ENCODE results near the gene MTMR12.

The MTMR12 gene

DNA sequence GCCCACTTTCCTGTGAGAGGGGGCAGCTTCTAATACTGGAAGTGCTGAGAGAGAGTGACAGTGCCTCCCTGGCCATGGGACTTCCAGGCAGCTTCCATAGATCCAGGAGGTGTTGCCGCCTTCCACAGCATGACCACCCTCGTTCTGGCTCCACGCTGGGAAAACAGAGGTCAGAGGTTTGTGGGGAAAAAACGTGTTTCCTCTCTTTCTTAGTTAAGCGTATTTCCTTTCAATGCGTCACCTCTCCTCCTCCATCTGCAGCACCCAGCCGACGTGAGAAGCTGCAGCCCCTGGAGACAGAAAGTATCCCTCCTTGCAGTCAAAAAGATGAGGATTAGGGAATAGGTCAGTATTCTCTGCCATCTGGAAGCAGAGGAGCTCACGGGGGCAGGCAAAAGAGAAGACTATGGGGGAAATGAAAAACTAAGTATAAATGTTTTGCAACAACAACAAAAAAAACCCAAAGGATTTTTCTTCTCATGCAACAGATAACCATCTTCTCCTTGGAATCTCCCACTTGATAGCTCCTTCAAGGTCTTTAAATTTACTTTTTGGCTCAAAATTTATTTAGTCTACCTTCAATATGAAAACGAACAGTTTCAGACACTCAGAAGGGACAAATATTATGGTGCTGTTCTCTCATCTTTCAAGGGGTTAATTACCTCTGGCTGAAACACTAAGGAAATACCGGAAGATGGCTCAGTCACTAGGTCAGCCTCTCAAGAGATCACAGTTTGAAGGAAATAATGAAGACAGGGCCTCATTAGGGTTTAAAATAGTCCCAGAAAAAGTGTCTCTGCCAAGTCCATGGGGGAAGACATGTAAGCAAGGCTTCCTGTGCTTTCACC, 38.0 kb downstream of the MTMR12 start:
- DNase-seq = no peak

DNA sequence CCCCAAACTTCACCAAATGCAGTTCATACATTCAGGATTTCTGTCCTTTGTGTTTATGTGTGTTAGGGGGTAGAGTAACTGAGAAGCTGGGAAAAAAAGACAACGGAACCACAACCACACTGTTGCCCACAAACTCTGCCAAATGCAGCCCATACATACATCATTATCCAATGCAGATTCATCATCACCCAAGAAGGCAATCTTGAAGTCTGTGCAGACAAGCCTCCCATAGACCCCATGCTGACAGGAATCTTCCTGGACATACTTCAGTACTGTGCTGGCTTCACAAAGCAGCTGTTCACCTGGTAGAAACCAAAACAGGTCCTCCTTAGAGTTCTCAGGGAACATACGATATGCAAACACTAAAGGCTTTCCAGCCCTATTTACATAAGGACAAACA, 38.9 kb downstream of the MTMR12 start:
- DNase-seq = no peak

DNA sequence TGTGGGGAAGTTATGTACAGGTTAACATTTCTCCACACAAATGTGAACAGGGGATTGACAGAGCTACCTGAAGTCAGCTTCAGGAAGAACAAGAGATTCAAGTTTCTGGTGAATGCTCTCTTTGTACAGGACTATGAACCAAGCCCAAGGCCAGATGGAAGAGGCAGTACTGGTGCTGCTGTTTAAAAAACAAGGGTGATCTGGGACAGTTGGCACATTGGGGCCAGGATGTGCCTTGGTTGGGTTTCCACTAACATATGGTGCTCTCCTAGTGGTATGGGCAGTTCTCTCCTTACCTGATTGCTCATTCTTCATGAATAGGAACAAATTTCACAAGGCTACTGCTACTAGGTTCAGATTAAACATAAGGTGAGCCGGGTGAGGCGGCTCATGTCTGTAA, 40.0 kb downstream of the MTMR12 start:
- no peak for DNase-seq

DNA sequence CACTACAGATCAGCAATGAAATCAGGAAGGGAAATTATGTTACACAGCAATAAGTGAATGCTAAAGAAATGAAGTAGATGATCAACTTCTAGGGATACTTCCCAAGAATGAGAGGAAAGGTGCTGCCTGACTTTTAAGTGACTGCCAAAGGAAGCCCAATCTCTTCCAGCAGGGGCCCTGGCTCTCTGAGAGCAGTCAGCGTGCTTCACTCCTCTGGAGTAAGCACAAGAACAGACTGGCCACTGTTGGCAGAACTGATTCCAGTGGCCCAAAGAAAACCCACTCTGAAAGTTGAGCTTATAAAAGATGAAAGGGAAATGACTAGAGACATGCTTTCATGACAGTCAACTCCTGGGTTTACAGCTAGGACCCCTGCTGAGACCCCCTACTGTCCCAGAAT, 41.8 kb downstream of the MTMR12 start:
- DNase-seq = no peak

DNA sequence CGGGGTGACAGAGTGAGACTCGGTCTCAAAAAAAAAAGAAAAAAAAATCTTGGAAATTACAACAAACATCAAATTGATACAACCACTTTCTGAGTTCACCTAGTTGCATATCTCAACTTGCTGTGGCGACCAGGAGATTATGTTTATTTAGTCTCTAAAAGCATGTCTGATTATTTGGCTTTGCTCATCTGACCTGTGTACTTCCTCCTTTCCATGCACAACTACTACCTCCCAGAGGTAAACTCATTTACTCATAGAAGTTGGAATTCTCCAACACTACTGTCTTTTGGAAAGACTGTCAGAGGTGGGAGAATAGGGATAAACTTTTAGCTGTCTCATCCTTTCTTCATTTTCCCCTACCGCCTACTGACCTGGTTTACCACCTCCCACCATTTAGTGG, 42.6 kb downstream of the MTMR12 start:
- no peak for DNase-seq

DNA sequence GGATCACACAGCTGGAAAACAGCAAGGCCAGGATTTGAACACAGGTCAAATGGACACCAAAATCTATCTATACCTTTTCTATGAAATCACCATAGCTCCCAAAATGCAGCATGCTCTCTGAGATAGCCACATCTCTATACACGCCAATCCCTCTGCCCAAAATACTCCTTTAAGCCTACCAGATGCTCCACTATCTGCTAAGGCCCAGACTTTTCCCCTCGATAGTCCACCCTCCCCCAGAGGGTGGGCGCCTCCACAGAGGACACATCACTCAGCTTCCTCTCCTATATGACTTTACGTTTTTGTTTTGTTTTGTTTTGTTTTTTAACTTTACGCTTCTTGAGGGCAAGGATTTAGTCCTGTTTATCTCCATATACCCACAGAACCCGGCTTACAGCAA, 46.8 kb downstream of the MTMR12 start:
- no peak for DNase-seq

DNA sequence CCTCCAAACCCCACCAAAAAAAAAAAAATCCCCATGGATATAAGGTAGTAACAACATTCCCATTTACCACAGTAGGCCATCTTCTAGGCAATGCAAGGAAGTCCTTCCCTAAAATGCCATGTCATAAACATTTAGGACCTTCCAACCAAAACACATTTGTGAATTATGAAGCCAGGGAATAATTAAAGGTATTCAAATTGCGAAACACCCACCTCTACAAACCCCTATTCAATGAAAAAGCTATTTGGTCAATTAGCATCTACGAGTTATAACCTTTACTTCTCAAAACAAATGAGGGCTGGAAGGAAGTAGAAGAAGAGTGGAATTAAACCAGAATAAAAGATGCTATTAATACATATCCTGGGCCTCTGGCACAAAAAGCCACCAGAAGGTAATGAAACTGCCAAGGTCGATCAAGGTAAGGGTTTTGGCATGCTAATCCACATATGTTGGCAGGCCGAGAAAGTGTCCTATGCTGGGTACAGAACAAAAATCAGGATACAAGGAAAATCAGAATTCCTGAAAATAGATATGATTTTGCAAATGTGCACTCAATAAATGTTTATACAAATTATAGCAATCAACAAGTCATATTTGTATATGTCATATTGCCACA, 47.7 kb downstream of the MTMR12 start:
- no peak for DNase-seq

DNA sequence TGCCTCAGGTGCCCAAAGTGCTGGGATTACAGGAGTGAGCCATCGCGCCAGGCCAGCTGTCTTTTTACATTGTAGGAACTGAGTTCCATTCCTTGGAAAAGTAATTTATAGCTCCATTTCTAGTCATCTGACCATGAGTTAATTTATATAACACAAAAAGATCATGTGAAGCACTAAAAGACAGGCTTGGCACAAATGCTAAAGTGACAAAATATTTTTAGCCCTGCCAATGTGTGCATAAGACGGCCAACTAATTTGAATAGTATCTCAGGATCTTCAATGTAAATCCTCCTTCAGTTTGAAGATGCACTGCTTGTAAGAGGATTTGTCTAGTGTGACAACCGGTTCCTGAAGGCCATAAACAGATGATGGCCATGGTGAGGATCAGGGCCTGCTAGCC, 49.1 kb downstream of the MTMR12 start:
- no peak for DNase-seq

DNA sequence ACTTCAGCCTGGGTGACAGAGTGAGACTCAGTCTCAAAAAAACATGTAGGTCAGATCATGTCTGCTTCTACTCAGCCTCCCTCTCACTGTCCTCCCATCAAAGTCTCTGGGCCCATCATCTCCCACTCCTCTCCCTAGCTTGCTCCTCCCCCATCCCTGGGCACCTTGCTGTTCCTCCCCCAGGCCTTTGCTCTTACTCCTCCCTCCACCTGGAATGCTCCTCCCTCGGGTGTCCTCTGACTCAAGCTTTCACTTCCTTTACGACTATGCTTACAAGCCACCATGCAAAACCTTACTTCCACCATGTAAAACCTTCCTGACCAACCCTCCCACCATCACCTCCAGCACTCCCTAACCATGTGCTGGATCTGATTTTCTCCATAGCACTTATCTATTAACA, 51.5 kb downstream of the MTMR12 start:
- no peak for DNase-seq

DNA sequence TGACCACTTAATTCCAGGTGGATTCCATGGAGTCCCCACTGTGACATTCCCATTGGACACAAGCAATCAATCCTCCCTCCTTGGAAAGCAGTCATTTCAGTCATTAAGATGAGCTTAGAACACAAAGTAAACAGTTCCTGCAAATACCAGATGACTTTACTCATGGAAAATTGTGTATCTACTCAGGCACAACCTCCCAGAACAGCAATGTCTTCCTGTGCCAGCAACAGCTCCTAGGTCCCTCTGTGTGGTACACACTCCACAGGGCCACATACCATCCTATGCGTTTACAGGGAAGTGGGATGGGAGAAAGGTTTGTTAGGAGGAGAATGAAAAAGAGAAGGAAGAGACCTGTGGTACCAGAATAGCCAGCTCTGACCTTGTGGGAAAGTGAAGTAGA, 53.7 kb downstream of the MTMR12 start:
- DNase-seq = no peak

DNA sequence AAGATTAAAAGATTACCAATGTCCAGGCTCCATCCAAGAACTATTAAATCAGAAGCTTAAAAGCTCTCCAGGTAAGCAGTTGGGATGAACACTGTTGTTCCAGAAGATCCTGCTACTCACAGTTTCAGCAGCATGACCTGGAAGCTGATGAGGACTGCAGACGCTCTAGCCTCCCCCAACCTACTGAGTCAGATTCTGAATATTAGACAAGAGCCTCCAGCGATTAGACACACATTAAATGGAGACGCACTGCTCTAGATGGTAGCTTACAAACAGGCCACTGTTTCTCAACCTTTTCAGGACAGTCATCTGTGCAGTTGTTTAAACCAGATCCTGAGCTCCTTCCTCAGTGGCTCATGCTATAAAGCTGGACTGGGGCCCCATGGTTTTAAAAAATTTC, 54.3 kb downstream of the MTMR12 start:
- DNase-seq = no peak

DNA sequence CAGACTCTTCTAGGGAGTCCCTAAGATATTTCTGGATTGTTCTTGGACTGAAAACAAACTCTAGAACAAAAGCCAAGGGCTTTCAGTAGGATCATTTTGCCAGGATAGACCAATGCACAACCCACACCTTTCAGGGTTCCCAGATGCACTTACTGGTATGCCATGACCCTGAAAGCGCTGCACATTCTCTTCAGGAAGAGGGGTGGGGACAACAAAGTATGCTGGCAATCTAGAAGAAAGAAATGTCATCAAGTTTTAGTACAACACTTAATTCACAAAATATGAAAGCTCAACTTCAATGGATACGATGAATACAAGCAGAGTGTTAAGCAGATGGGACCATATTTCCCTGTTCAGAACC, 57.2 kb downstream of the MTMR12 start:
- no peak for DNase-seq

DNA sequence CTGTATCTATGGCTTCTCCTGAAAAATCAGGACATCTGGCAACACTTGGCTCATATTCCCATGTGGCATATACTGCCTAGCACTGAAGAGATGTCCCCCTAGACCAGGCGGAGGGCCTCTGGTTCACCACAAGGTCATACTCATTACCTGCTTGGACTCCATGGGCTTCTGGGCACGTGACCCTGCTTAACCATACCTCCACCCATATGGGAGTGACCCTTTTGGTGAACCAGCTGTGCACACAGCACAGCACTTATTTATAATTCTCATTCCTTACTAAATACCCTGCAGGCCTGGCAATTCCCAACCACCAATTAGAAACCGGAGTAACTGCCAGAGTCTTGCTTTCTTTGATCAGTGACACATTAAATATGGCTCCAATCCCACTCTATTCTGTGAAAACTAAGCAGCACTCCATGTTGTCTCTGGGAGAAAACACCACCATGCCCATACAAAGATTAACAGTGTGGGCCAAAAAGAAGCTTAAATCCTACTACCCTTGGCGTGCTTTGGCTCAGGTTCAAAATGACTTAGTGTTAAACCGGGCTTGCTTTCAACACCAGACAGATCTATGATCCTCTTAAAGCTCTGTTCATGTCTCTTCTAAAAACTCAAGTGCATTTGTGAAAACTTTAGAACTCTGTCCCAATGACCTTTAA, 57.7 kb downstream of the MTMR12 start:
- no peak for DNase-seq

DNA sequence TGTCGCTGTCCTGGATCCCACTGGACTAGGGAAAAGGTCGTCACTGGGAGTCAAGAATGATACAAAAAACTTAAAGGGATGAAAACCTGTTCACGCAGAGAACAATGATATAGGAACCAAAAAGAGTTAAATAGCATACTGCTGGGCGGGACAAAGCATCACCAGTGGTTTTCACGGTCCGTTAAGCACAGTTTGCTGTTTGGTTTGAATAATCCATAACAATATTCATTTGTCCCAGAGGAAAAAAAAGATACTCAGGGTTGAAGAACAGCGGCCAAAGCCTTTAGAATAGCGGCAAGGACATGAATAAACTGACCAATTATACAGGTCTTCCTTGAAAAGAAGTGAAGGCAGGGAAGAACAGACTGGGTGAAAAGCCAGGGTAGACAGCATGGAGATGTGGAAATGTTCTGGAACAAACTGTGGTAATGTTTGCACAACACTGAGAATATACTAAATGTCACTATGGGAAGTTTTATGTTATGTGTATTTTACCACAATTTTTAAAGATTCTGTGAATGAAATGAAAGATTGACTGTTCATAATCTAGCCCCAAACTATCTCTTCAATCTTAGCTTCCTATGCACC, 60.8 kb downstream of the MTMR12 start:
- DNase-seq = no peak

DNA sequence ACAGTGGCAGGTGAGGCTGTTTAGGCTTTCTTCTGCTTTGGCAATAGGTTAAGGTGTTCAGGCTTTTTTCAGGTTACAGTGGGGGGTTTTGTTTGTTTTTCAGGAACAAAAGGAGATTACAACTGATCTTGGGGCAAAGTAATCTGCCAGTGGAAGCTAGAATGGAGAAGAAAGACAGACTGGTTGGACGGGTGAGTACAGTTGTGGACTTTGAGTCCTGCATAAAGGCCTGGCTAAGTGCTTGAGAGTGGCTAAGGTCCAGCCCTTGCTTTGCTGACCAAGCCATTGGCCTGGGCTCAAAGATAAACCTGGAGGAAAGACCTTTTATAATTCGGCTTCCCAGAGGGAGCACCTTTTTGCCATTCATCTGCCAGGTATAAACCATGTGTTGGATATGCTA, 63.1 kb downstream of the MTMR12 start:
- no peak for DNase-seq

DNA sequence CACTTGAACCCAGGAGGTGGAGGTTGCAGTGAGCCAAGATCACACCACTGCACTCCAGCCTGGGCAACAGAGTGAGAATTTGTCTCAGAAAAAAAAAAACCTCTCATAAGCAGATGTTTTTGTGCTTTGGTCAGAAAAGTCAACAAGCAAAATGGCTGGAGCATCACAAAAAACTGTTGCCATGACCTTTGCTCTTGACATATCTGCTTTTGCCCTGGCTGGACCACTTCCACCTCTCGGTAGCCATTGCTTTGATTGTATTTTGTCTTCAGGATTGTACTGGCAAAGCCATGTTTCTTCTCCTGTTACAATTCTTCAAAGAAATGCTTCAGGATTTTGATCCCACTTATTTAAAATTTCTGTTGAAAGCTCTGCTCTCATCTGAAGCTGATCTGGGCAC, 67.0 kb downstream of the MTMR12 start:
- no peak for DNase-seq

DNA sequence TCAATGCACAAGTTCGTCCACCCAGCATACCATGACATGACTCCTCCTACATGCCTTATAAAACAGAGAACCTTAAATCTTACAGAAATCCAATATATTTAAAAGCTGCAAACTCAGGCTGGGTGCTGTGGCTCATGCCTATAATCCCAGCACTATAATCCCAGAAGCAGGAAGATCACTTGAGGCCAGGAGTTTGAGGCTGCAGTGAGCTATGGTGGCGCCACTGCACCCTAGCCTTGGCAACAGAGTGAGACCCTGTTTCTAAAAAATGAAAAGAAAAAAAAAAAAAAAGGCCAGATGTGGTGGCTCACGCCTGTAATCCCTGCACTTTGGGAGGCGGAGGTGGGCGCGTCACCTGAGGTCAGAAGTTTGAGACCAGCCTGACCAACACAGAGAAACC, 68.7 kb downstream of the MTMR12 start:
- DNase-seq = no peak

DNA sequence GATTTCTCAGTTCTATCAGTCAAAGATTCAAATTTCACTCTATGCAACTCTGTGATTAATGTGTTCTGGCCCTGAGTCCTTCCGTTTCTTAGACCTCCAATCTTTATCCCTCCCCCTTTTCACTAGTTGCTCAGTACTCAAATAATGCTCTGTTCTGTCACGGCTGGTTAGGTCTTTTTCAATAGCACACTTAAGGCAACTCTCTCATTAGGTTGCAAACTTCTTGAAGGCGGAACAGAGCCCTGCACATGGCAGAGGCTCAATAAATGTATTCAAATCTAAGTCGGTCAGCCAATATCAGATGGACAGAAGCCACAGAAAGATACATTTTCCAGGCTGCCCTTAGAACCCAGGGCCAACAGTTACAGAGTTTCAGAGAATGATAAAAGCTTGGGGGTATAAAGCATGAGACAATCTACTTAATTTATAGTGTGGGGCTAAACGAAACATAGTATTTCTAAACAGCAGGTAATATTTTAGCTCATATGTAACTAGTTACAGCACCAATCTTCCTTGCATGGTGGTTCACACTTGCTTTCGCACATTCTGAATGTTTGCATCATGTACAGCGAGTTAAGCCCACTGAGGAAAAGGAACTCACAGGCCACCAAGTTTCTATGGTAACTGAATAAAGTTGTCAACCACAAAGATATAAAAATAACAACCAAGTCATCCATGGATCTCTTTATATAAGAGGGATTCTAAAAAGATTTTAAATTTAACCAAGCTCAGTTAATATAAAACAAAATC, 71.5 kb downstream of the MTMR12 start:
- DNase-seq = no peak

DNA sequence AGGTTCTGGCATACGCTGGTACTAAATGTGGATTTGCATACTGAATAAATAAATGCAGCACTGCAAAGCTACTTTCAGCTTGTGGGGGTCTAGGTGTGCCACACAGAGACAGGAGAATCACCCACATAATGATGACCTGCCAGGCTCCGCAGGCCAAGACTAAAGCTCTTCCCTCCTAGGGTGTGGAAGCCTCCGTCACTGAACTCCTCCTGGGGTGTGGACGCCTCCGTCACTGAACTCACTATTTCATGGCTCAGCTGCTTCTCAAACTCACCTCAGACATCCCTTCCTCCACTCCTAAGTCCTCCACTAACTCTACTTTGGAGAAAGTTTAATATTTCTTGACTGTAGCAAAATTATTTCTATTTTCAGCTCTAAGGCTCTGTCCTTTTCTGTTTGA, 73.4 kb downstream of the MTMR12 start:
- no peak for DNase-seq

DNA sequence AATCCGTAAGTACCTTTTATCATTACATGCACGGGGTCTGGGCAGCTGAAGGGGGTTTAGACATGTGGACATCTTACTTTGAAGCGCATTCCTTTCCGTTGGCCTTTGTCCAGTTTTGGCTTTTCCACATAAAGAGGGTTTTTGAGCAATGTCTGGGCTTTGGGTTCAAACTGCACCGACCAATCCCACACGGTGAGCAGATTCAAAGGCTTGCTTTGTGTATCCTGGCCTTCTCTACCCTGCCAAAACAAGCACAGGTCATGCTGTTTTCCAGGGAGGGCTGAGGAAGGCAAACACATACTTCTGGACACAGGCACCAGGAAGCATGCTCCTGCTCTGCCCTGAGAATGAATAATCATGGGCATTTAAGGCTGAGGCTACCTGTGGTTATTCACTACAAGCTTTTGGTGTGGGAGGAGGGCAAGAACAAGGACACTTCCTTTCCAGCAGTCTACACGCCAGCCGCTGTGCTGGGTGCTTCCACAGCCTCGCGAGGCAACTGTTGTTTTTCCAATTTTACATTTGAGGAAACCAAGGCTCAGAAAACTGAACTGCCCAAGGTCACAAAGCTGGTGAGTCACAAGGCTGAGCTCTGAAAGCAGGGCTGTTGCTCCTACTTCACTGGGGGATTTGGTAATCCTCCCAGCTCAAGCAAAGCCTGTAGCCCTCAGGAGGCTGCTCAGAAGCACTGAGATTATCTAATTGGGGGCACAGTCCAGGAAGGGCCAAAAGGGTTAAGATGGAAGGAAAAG, 78.9 kb downstream of the MTMR12 start:
- no peak for DNase-seq

DNA sequence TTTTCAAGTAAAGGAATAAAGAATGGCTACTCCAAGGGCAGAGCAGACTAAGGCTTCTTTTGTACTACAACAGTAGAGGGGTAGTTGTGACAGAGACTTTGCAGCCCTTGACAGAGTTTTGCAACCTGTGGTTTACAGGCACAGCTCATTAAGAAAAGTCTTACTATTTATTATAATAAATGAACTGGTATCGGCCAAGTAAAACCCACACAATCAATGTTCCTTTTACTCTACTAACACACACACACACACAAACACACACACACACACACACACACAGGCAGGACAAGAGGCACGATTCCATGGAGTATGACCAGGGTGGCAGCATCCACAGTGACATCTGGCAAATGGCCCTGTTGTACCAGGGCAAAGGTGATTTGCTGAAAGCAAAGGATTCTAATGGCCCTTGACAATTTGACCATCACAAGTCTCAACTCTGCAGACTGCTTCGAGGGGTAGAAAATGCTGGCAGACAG, 79.5 kb downstream of the MTMR12 start:
- no peak for DNase-seq
